Prostate gland (tissue), 2 donors: ENCODE measurements around the gene TERC. TPM values are rescaled to one million over a fixed set of nuclear protein-coding genes. Genes with fewer than 3 reads are reported as not detected.

ENCODE experiments used
- DNase-seq: peaks from one replicate; pipeline ENCODE4 v3.0.0-alpha.2; 2019; ENCODE audit warnings: low spot score
- H3K27ac ChIP-seq, 2 donors: fragments of 200-600 bp; sonication (generic); 2 replicates each; pipeline ENCODE4 v1.5.1; 2017 to 2019
- H3K27me3 ChIP-seq: fragments of 200-600 bp; sonication (generic); replicated peaks from 2 replicates; pipeline ENCODE4 v1.5.1; 2019; ENCODE audit not compliant: insufficient read depth
- H3K36me3 ChIP-seq, 2 donors: fragments of 200-600 bp; sonication (generic); 1 replicate in 1 of 2; 2 replicates in 1 of 2; pipeline versions ENCODE4 v1.5.1 to v1.8.1; 2017 to 2019
- H3K4me1 ChIP-seq: fragments of 200-600 bp; sonication (generic); replicated peaks from 2 replicates; pipeline ENCODE4 v1.5.1; 2019
- H3K4me3 ChIP-seq, 2 donors: fragments of 200-600 bp; sonication (generic); 2 replicates each; pipeline ENCODE4 v1.5.1; 2017 to 2019
- H3K9me3 ChIP-seq: fragments of 200-600 bp; sonication (generic); 2 replicates; pipeline ENCODE4 v1.5.1; 2017
- CTCF ChIP-seq, 4 experiments: fragments of 200-600 bp in 2 of 4; fragments of 450-650 bp in 2 of 4; sonication (generic) in 2 of 4; IDR thresholded peaks; 1 replicate in 3 of 4; 2 replicates in 1 of 4; pipeline ENCODE4 v1.5.1; 2016 to 2019; ENCODE audit warnings: antibody characterized with exemption in 4 of 4, mild to moderate bottlenecking in 2 of 4, moderate library complexity in 2 of 4
- POLR2A ChIP-seq: fragments of 450-650 bp; IDR thresholded peaks from one replicate; pipeline ENCODE4 v1.6.1; 2016; ENCODE audit warnings: antibody characterized with exemption, mild to moderate bottlenecking
- POLR2AphosphoS5 ChIP-seq: sonication (generic); formaldehyde crosslinking; IDR thresholded peaks from one replicate; pipeline ENCODE4 v1.6.1; 2017; ENCODE audit warnings: antibody characterized with exemption
- WGBS: methylation state at CpG from one replicate; pipeline ENCODE4 v1.1.5; 2018; 5-methylcytosine and 5-hydroxymethylcytosine counted together
- intact Hi-C: fragments of 100-400 bp; cut with DNase I; formaldehyde crosslinking; loops from one replicate; pipeline ENCODE4 v1.14.2; 2022
- total RNA-seq, 2 donors: library from RNA; depleted of rRNA; stranded (reverse); fragments of >200 nt; gene quantifications; one replicate each; pipeline ENCODE4 v1.1.0, GENCODE V29; 2016

TERC gene
- total RNA-seq = 1,000 to 10,000 TPM in 1 of 2 donors, 100 to 1,000 TPM in 1; 128 to 1,013 TPM

DNA sequence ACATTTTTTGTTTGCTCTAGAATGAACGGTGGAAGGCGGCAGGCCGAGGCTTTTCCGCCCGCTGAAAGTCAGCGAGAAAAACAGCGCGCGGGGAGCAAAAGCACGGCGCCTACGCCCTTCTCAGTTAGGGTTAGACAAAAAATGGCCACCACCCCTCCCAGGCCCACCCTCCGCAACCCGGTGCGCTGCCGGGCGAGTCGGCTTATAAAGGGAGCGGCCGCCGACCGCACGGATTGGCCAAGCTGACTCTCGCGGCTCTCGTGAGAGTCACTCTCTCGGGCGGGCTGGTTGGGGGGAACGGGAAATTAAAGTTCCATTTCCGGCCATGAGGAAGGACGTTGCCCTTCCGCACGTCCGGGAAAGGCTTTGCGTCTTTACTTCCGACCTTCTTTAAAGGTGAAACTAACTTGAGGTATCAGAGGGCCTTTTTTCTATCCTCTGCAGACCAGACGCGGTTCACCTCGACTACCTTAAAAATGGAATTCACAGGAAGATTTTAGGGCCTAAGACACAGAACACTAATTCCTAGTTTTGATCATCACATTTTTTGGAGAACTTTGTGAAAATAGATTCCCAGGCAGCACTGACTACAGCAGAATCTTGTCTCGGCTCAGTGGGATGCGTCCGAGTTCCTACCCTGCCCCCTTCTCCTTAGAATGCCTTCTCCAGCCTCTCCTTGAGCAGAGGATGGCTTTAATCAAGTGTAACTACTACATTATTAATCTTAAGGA, at the start of gene TERC:
TSS of gene TERC (minus strand) at position 179 of the 731 bp plus-strand sequence.
- Histone ChIP-seq H3K27me3 (no peaks in the 10 kb centered on the region), H3K4me1 (no peaks in the 10 kb centered on the region), H3K4me3 (peak within 1 kb of the TSS; percentile 84 to 92), H3K27ac (peak within 1 kb of the TSS; percentile 96 to 97), H3K9me3 (no peaks in the 10 kb centered on the region), H3K36me3 (no peaks in the 10 kb centered on the region)
- DNase-seq = peak; percentile 90
- intact Hi-C loops = loop anchor here (10.0 kb wide), 1 partner anchor 590 kb away; the partner anchor contains the start of gene SKIL
- TF ChIP-seq POLR2A = peak; percentile 87
- peak; percentile 94 for TF ChIP-seq POLR2AphosphoS5
- peak in 1 of 4 experiments; percentile 20 for TF ChIP-seq CTCF (IDR thresholded peaks at IDR 0.05)
- 8% methylated on average over 33 of the region's 42 CpGs for WGBS

- TF ChIP-seq POLR2AphosphoS5 (no peak), POLR2A (no peak), CTCF (IDR thresholded peaks at IDR 0.05) (no peak)
- DNase-seq = no peak
- Histone ChIP-seq H3K27ac (no peak overlapping the region), H3K4me1 (no peaks in the 10 kb centered on the region), H3K27me3 (no peaks in the 10 kb centered on the region), H3K9me3 (no peaks in the 10 kb centered on the region), H3K4me3 (peak overlapping the region in 1 of 2 donors; percentile 9), H3K36me3 (no peaks in the 10 kb centered on the region)
- 71% methylated on average over 27 of the region's 27 CpGs for WGBS
- intact Hi-C loops = no loop called here
Observed at GRCh38 chr3:169813757-169814517, 49.1 kb upstream of the TERC start.

GRCh38 chr3:169813278-169813677, 48.4 kb upstream of the TERC start:
- intact Hi-C loops = no loop called here
- H3K27ac ChIP-seq = no peak overlapping the region
- H3K9me3 ChIP-seq = no peaks in the 10 kb centered on the region
- H3K4me3 ChIP-seq = peak overlapping the region; percentile 9 to 47
- 74% methylated on average over 8 of the region's 8 CpGs for WGBS
- H3K36me3 ChIP-seq = no peaks in the 10 kb centered on the region
- no peak for DNase-seq
- TF ChIP-seq CTCF (IDR thresholded peaks at IDR 0.05) (no peak), POLR2AphosphoS5 (no peak), POLR2A (no peak)
- no peaks in the 10 kb centered on the region for H3K4me1 ChIP-seq
- H3K27me3 ChIP-seq = no peaks in the 10 kb centered on the region

- H3K4me3 ChIP-seq = peak within 1 kb of the TSS; percentile 47 to 48
- H3K27me3 ChIP-seq = no peaks in the 10 kb centered on the region
Observed at GRCh38 chr3:169812332-169813235, 47.7 kb upstream of the TERC start, which contains the start of the genes LRRC34 and LRRIQ4. Gene LRRC34 (minus strand): TSS chr3:169812904. CDS start chr3:169812548, 356 bp downstream. Gene LRRIQ4 (plus strand): TSS chr3:169812870. CDS start chr3:169821922, 9,052 bp downstream.

More at GRCh38 chr3:169812332-169813235, 47.7 kb upstream of the TERC start, which contains the start of the genes LRRC34 and LRRIQ4:
- WGBS = 14% methylated on average over 27 of the region's 56 CpGs
- Histone ChIP-seq H3K36me3 (no peaks in the 10 kb centered on the region), H3K9me3 (no peaks in the 10 kb centered on the region), H3K27ac (peak within 1 kb of the TSS; percentile 64 to 65), H3K4me1 (no peaks in the 10 kb centered on the region)
- DNase-seq = peak; percentile 41
- peak in 1 of 4 experiments; percentile 6 for TF ChIP-seq CTCF (IDR thresholded peaks at IDR 0.05)
- no peak for TF ChIP-seq POLR2A
- intact Hi-C loops = no loop called here
